Neural cell (in vitro differentiated cells): ENCODE data around the gene FFAR3.

ENCODE experiments used
- EP300 ChIP-seq: fragments of 450-650 bp; conservative IDR thresholded peaks from 2 replicates; pipeline ENCODE4 v1.6.1; 2014; ENCODE audit warnings: antibody characterized with exemption, mild to moderate bottlenecking, moderate library complexity; ENCODE audit not compliant: poor library complexity, severe bottlenecking
- EZH2 ChIP-seq: fragments of 200-600, 300-800 bp; shearing (Covaris generic), sonication (generic); IDR thresholded peaks from 2 replicates; pipeline ENCODE4 v1.6.1; 2014; ENCODE audit warnings: antibody characterized with exemption, low read length, borderline replicate concordance, mild to moderate bottlenecking; ENCODE audit not compliant: insufficient read depth, poor library complexity, severe bottlenecking
- POLR2AphosphoS5 ChIP-seq: IDR thresholded peaks from 2 replicates; pipeline ENCODE4 v1.6.1; 2012
- SMC3 ChIP-seq: fragments of 450-650 bp; conservative IDR thresholded peaks from 2 replicates; pipeline ENCODE4 v1.6.1; 2014; ENCODE audit warnings: antibody characterized with exemption, mild to moderate bottlenecking, moderate library complexity; ENCODE audit not compliant: poor library complexity
- TF ChIP-seq, protein P1 (sequence below): fragments of 450-650 bp; IDR thresholded peaks from 2 replicates; pipeline ENCODE4 v1.5.1; 2014; ENCODE audit warnings: antibody characterized with exemption, mild to moderate bottlenecking, moderate library complexity; ENCODE audit not compliant: poor library complexity, severe bottlenecking

GRCh38 chr19:35377656-35378055 is 19.4 kb downstream of the FFAR3 start:
- TF ChIP-seq, protein P1, sequence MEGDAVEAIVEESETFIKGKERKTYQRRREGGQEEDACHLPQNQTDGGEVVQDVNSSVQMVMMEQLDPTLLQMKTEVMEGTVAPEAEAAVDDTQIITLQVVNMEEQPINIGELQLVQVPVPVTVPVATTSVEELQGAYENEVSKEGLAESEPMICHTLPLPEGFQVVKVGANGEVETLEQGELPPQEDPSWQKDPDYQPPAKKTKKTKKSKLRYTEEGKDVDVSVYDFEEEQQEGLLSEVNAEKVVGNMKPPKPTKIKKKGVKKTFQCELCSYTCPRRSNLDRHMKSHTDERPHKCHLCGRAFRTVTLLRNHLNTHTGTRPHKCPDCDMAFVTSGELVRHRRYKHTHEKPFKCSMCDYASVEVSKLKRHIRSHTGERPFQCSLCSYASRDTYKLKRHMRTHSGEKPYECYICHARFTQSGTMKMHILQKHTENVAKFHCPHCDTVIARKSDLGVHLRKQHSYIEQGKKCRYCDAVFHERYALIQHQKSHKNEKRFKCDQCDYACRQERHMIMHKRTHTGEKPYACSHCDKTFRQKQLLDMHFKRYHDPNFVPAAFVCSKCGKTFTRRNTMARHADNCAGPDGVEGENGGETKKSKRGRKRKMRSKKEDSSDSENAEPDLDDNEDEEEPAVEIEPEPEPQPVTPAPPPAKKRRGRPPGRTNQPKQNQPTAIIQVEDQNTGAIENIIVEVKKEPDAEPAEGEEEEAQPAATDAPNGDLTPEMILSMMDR, result no peak
- TF ChIP-seq POLR2AphosphoS5 (no peak), EP300 (no peak), SMC3 (no peak), EZH2 (no peak)
